CD14-positive monocyte (primary cell): ENCODE data around the gene CMTM4. TPM values are rescaled to one million over a fixed set of nuclear protein-coding genes. Genes with fewer than 3 reads are reported as not detected.
"Not testable (repeated sequence)": the region's sequence is repeated elsewhere in the genome, so short reads cannot be mapped to it uniquely, and the experiment has no call there.

Experiments used
- DNase-seq, 3 donors: peaks; one replicate each; pipeline ENCODE4 v3.0.0-alpha.2; 2011 to 2022
- H2AFZ ChIP-seq: 2 replicates; pipeline ENCODE4 v1.6.0; 2012; ENCODE audit warnings: mild to moderate bottlenecking, low read depth, low read length, inconsistent platforms; ENCODE audit not compliant: insufficient read depth, poor library complexity, severe bottlenecking
- H3K27ac ChIP-seq, 2 donors: 1 replicate in 1 of 2; 2 replicates in 1 of 2; pipeline ENCODE4 v1.5.1; 2012 to 2013; ENCODE audit warnings: low read length in 2 of 2, control low read depth in 1 of 2, inconsistent platforms in 1 of 2, low read depth in 1 of 2, mild to moderate bottlenecking in 1 of 2
- H3K27me3 ChIP-seq, 2 donors: one replicate each; pipeline versions ENCODE4 v1.6.0 to v1.6.1; 2011 to 2013; ENCODE audit warnings: low read length in 2 of 2; ENCODE audit not compliant: control insufficient read depth in 2 of 2, insufficient read depth in 2 of 2
- H3K36me3 ChIP-seq, 2 donors: replicated peaks in 1 of 2; 1 replicate in 1 of 2; 2 replicates in 1 of 2; pipeline versions ENCODE4 v1.5.1 to v1.6.1; 2012 to 2013; ENCODE audit warnings: low read length in 2 of 2, control low read depth in 1 of 2, inconsistent platforms in 1 of 2, mild to moderate bottlenecking in 1 of 2; ENCODE audit not compliant: insufficient read depth in 2 of 2, control insufficient read depth in 1 of 2
- H3K4me1 ChIP-seq, 2 donors: 1 replicate in 1 of 2; 2 replicates in 1 of 2; pipeline versions ENCODE4 v1.5.1 to v1.6.1; 2012 to 2013; ENCODE audit warnings: low read length in 2 of 2, control low read depth in 1 of 2, inconsistent platforms in 1 of 2, mild to moderate bottlenecking in 1 of 2, moderate library complexity in 1 of 2; ENCODE audit not compliant: insufficient read depth in 2 of 2, control insufficient read depth in 1 of 2
- H3K4me2 ChIP-seq: replicated peaks from 2 replicates; pipeline ENCODE3; 2012; ENCODE audit warnings: low read length, moderate library complexity, mild to moderate bottlenecking; ENCODE audit not compliant: poor library complexity, severe bottlenecking; ENCODE audit errors: extremely low read depth
- H3K4me3 ChIP-seq, 3 experiments: fragments of 200-600 bp in 1 of 3; sonication (generic) in 1 of 3; replicated peaks in 1 of 3; 1 replicate in 2 of 3; 2 replicates in 1 of 3; pipeline ENCODE4 v1.5.1; 2011 to 2013; ENCODE audit warnings: low read length in 3 of 3, mild to moderate bottlenecking in 3 of 3, control low read depth in 2 of 3, low read depth in 2 of 3, inconsistent platforms in 1 of 3, moderate library complexity in 1 of 3
- H3K79me2 ChIP-seq: 2 replicates; pipeline ENCODE4 v1.6.0; 2012; ENCODE audit warnings: mild to moderate bottlenecking, control low read depth, inconsistent platforms, low read length, moderate library complexity; ENCODE audit not compliant: insufficient read depth
- H3K9ac ChIP-seq: 2 replicates; pipeline ENCODE4 v1.6.0; 2017; ENCODE audit warnings: low read length, mild to moderate bottlenecking; ENCODE audit not compliant: insufficient read depth, poor library complexity, severe bottlenecking
- H3K9me3 ChIP-seq, 2 donors: replicated peaks in 1 of 2; 1 replicate in 1 of 2; 2 replicates in 1 of 2; pipeline versions ENCODE4 v1.5.1 to v1.6.1; 2012 to 2013; ENCODE audit warnings: low read length in 2 of 2, control low read depth in 1 of 2; ENCODE audit not compliant: control insufficient read depth in 1 of 2, insufficient read depth in 1 of 2
- H4K20me1 ChIP-seq: 2 replicates; pipeline ENCODE4 v1.6.0; 2012; ENCODE audit warnings: mild to moderate bottlenecking, low read length, control low read depth, moderate library complexity; ENCODE audit not compliant: insufficient read depth
- H3K27ac Mint-ChIP-seq, 7 donors: one replicate each; pipeline ENCODE4 v1.8.0; 2020; ENCODE audit warnings: mild to moderate bottlenecking in 7 of 7, mixed read lengths in 7 of 7, moderate library complexity in 6 of 7, inconsistent platforms in 2 of 7
- H3K27me3 Mint-ChIP-seq, 3 donors: one replicate each; pipeline ENCODE4 v1.8.0; 2021 to 2022; ENCODE audit warnings: low read depth in 3 of 3, mild to moderate bottlenecking in 3 of 3, mixed read lengths in 3 of 3, moderate library complexity in 3 of 3, inconsistent platforms in 1 of 3
- H3K36me3 Mint-ChIP-seq, 2 donors: one replicate each; pipeline ENCODE4 v1.8.0; 2020; ENCODE audit warnings: mixed read lengths in 2 of 2, inconsistent platforms in 1 of 2, mild to moderate bottlenecking in 1 of 2
- H3K4me1 Mint-ChIP-seq: one replicate; pipeline ENCODE4 v1.8.0; 2020; ENCODE audit warnings: mild to moderate bottlenecking, mixed read lengths
- H3K4me3 Mint-ChIP-seq, 2 donors: one replicate each; pipeline ENCODE4 v1.8.0; 2020; ENCODE audit warnings: mild to moderate bottlenecking in 2 of 2, mixed read lengths in 2 of 2, moderate library complexity in 1 of 2
- H3K9me3 Mint-ChIP-seq, 7 donors: one replicate each; pipeline ENCODE4 v1.8.0; 2020 to 2022; ENCODE audit warnings: mixed read lengths in 7 of 7, mild to moderate bottlenecking in 6 of 7, moderate library complexity in 6 of 7, inconsistent platforms in 2 of 7
- WGBS: methylation state at CpG from one replicate; pipeline ENCODE4 v1.1.5; 2013; ENCODE audit warnings: missing lambda C conversion rate; ENCODE audit not compliant: insufficient coverage; 5-methylcytosine and 5-hydroxymethylcytosine counted together
- intact Hi-C, 2 donors: fragments of 100-400 bp; cut with micrococcal nuclease; formaldehyde crosslinking; loops; one replicate each; pipeline versions ENCODE4 v1.15.0 to v1.15.1; 2023
- polyA plus RNA-seq, 3 donors: library from polyadenylated mRNA; depleted of rRNA in 1 of 3; unstranded in 2 of 3; stranded (reverse) in 1 of 3; fragments of 300-500 nt in 2 of 3; fragments of >200 nt in 1 of 3; fragmentation: Illumina TruSeq in 2 of 3; gene quantifications; 1 replicate in 2 of 3; 2 replicates in 1 of 3; pipeline ENCODE4 v1.2.3, GENCODE V29; 2012 to 2021
- TF ChIP-seq, protein P1 (sequence below): fragments of 200-600 bp; IDR thresholded peaks from one replicate; pipeline ENCODE4 v1.8.0; 2022; ENCODE audit warnings: antibody characterized with exemption, mild to moderate bottlenecking

CMTM4 gene
- polyA plus RNA-seq, 3 donors = 0.41 to 21.2 (median 0.45) TPM

DNA sequence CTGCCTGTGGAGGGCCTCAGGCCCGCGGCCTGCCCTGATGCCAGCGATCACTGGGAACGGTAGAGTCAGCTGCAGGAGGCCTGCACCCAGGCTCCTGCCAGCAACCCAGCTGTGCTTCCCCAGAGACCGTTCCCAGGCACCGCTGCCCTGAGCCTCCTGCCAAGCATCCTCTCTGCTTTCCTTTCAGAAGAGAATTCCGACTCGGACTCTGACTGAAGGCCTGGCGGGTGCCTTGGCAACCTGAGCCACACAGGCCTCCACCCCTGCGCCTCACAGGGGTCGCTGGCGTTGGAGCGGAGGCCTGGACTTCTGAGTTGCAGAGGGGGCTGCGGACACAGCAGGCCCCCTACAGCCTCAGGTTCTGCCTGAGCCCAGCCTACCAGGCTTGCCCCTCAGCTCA is 84.1 kb downstream of the CMTM4 start:
- Histone ChIP-seq H3K27me3 (no peaks in the 10 kb centered on the region), H3K4me2 (no peak overlapping the region), H3K4me3 (no peak overlapping the region), H3K9me3 (no peaks in the 10 kb centered on the region), H4K20me1 (peaks cover 91% of the 10 kb centered on the region), H3K27ac (no peak overlapping the region), H3K9ac (no peak overlapping the region), H2AFZ (no peak overlapping the region), H3K79me2 (peaks cover 28% of the 10 kb centered on the region), H3K36me3 (peaks cover 67 to 89% of the 10 kb centered on the region in 2 donors), H3K4me1 (peaks cover 24 to 28% of the 10 kb centered on the region in 2 donors)
- TF ChIP-seq, protein P1, sequence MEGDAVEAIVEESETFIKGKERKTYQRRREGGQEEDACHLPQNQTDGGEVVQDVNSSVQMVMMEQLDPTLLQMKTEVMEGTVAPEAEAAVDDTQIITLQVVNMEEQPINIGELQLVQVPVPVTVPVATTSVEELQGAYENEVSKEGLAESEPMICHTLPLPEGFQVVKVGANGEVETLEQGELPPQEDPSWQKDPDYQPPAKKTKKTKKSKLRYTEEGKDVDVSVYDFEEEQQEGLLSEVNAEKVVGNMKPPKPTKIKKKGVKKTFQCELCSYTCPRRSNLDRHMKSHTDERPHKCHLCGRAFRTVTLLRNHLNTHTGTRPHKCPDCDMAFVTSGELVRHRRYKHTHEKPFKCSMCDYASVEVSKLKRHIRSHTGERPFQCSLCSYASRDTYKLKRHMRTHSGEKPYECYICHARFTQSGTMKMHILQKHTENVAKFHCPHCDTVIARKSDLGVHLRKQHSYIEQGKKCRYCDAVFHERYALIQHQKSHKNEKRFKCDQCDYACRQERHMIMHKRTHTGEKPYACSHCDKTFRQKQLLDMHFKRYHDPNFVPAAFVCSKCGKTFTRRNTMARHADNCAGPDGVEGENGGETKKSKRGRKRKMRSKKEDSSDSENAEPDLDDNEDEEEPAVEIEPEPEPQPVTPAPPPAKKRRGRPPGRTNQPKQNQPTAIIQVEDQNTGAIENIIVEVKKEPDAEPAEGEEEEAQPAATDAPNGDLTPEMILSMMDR = no peak
- no peak overlapping the region for H3K27ac Mint-ChIP-seq
- peaks cover 0 to 3% (median 1%) of the 10 kb centered on the region in 3 donors for H3K27me3 Mint-ChIP-seq
- intact Hi-C loops = no loop called here
- H3K4me3 Mint-ChIP-seq = no peak overlapping the region
- 93% methylated on average over 14 of the region's 14 CpGs for WGBS
- peaks cover 34% of the 10 kb centered on the region for H3K4me1 Mint-ChIP-seq
- no peak for DNase-seq
- H3K9me3 Mint-ChIP-seq = no peaks in the 10 kb centered on the region
- H3K36me3 Mint-ChIP-seq = peaks cover 66 to 83% of the 10 kb centered on the region in 2 donors

GRCh38 chr16:66611911-66612310 is 84.6 kb downstream of the CMTM4 start:
- H3K9me3 Mint-ChIP-seq, DNase-seq, H3K9ac ChIP-seq, H3K27me3 ChIP-seq, H3K4me3 ChIP-seq, H3K27ac ChIP-seq, H3K9me3 ChIP-seq, intact Hi-C loops, H2AFZ ChIP-seq, H3K4me2 ChIP-seq, H3K4me3 Mint-ChIP-seq, H3K27me3 Mint-ChIP-seq: not testable (repeated sequence)
- Mint-ChIP-seq H3K4me1 (peaks cover 37% of the 10 kb centered on the region), H3K36me3 (peaks cover 69 to 82% of the 10 kb centered on the region in 2 donors), H3K27ac (peak overlapping the region in 1 of 7 donors; percentile 46)
- Histone ChIP-seq H3K4me1 (peaks cover 27 to 32% of the 10 kb centered on the region in 2 donors), H3K36me3 (peaks cover 67 to 90% of the 10 kb centered on the region in 2 donors), H3K79me2 (peaks cover 34% of the 10 kb centered on the region), H4K20me1 (peaks cover 96% of the 10 kb centered on the region)
- WGBS = no CpG with 5 or more reads among the region's 8 CpGs
